ENCODE measurements around the gene RAB3B. TPM values are rescaled to one million over a fixed set of nuclear protein-coding genes. Genes with fewer than 3 reads are reported as not detected.

Gene RAB3B
- total and polyA plus RNA-seq, 7 donors, result under 0.01 to 0.04 TPM; not detected in 5

DNA sequence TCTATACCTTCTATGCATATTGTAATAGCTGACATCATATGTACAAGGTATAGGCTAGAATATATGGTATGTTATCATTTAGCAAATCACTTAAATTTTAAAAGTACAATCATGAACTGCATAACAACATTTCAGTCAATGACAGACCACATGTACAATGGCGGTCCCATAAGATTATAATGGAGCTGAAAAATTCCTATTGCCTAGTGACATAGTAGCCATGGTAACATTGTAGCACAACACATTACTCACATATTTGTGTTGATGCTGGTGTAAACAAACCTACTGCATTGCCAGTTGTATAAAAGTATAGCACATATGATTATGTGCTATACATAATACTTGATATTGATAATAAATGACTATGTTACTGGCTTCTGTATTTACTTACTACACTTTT, 8.9 kb downstream of the RAB3B start:
- H3K4me1 ChIP-seq, result no peaks in the 10 kb centered on the region
- peaks cover 0 to 2% (median 0%) of the 10 kb centered on the region in 3 donors for H3K27me3 ChIP-seq (ENCODE audit: insufficient read depth in 3 of 3, low read length in 2 of 3)
- H3K4me3 ChIP-seq, result no peak overlapping the region
- intact Hi-C loops (cut with DNase I), result no loop called here
- H3K9me3 ChIP-seq, result no peaks in the 10 kb centered on the region
- no peak for ATAC-seq
- no peak for DNase-seq
- no peak overlapping the region for H3K27ac ChIP-seq
- 79 to 88% (median 79%) methylated on average over 1 of the region's 1 CpG for WGBS, 3 donors
- TF ChIP-seq, protein P1, sequence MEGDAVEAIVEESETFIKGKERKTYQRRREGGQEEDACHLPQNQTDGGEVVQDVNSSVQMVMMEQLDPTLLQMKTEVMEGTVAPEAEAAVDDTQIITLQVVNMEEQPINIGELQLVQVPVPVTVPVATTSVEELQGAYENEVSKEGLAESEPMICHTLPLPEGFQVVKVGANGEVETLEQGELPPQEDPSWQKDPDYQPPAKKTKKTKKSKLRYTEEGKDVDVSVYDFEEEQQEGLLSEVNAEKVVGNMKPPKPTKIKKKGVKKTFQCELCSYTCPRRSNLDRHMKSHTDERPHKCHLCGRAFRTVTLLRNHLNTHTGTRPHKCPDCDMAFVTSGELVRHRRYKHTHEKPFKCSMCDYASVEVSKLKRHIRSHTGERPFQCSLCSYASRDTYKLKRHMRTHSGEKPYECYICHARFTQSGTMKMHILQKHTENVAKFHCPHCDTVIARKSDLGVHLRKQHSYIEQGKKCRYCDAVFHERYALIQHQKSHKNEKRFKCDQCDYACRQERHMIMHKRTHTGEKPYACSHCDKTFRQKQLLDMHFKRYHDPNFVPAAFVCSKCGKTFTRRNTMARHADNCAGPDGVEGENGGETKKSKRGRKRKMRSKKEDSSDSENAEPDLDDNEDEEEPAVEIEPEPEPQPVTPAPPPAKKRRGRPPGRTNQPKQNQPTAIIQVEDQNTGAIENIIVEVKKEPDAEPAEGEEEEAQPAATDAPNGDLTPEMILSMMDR (IDR thresholded peaks at IDR 0.05), result no peak
- no peaks in the 10 kb centered on the region for H3K36me3 ChIP-seq (ENCODE audit: insufficient read depth in 1 of 2, low read depth in 1 of 2)

DNA sequence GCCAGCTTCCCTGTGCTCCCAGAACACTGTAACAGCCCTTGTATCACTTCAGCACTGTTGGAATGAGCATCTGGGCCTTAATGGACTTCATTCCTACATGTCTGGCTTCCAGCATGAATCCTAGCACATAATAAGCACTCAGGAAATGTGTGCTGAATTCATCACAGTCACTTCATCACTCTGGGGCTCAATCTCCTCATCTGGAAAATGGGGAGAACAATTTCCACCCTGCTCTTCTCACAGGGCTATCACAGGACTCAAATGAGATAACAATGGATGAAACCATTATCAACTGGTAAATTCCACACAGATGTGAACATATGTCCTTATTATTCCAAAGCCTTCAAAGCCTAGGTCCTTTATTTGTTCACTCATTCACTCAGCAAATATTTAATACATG, 12.4 kb downstream of the RAB3B start:
- TF ChIP-seq, protein P1 (IDR thresholded peaks at IDR 0.05), result no peak
- no peak overlapping the region for H3K27ac ChIP-seq
- no peaks in the 10 kb centered on the region for H3K36me3 ChIP-seq (ENCODE audit: insufficient read depth in 1 of 2, low read depth in 1 of 2)
- peaks cover 0 to 3% (median 0%) of the 10 kb centered on the region in 3 donors for H3K27me3 ChIP-seq (ENCODE audit: insufficient read depth in 3 of 3, low read length in 2 of 3)
- DNase-seq (no peak), ATAC-seq (no peak)
- intact Hi-C loops (cut with DNase I), result no loop called here
- H3K9me3 ChIP-seq, result no peaks in the 10 kb centered on the region
- H3K4me3 ChIP-seq, result no peak overlapping the region
- H3K4me1 ChIP-seq, result no peaks in the 10 kb centered on the region

DNA sequence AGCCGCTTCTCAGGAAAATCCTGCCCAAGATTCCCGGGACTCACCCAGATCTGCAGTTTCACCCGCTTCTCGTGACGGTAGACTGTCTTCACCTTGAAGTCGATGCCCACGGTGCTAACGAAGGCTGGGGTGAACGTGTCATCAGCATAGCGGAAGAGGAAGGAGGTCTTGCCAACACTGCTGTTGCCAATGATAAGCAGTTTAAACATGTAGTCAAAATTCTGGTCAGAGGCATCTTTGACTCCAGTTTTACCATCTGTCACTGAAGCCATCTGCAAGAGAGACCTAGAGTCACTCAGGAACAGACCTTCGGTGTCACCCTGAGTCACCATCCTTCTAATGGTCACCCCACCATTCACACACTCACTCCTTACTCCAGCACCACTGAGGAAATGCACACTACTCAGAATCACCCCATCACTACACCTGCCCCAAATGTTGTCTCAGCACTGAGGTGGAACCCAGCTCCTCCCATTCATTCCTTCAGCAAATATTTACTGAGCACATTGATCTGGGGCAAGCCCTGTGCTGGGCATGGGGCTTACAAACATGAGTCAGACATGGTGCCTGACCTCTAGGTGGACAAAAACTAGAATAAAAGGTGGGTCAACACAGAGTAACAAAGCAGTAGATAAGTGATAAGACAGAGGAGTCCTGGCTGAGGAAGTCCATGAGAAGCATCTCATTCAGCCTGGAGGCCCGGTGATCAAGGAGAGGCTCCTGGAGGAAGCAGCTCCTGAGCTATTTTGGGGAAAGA, 13.5 kb downstream of the RAB3B start:
- TF ChIP-seq, protein P1 (IDR thresholded peaks at IDR 0.05), result no peak
- Histone ChIP-seq H3K27ac (no peak overlapping the region), H3K36me3 (ENCODE audit: insufficient read depth in 1 of 2, low read depth in 1 of 2) (no peaks in the 10 kb centered on the region), H3K4me1 (no peaks in the 10 kb centered on the region), H3K4me3 (no peak overlapping the region), H3K9me3 (no peaks in the 10 kb centered on the region), H3K27me3 (ENCODE audit: insufficient read depth in 3 of 3, low read length in 2 of 3) (peaks cover 0 to 3% (median 0%) of the 10 kb centered on the region in 3 donors)
- no peak for DNase-seq
- intact Hi-C loops (cut with DNase I), result no loop called here
- WGBS, 3 donors, result 87 to 88% (median 87%) methylated on average over 12 of the region's 12 CpGs
- no peak for ATAC-seq

DNA sequence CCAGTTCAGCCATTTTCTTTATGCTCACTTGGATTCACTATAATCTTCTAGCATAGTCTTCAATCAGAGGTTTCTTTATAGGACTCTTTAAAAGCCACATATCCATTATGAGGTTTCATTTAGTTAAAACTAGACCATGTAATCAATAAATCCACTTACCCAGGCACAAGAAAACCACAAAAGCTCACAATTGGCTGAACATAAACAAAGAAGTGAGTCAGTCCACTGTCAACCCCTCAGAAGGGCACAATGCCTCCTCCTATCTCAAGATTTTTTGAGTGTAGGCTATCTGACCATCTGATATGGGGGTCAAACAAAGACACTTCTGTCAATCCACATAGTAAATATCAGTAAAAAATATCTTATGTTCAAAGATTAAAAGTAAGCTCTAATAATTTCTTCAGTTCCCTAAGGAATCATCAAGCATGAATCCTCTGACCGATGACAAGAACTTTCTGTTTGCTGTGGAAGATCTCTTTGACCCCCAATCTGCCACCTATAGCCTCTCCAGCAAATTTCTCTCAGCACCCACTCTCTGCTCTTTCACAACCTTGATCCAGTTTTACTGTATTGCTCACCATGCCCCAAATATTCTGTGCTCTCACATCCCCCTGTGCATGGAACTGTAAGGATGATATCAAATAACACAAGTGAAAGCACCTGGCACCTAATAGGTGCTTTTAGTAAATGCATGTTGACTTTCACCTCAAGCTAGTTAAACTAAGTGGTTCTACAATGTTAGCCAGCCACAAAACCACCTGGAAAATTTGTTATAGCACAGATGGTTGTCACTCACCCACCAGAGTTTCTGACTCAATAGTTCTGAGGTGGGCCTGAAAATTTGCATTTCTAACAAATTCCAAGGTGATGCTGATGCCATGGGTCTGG, 16.7 kb downstream of the RAB3B start:
- TF ChIP-seq, protein P1 (IDR thresholded peaks at IDR 0.05), result no peak
- Histone ChIP-seq H3K36me3 (ENCODE audit: insufficient read depth in 1 of 2, low read depth in 1 of 2) (no peaks in the 10 kb centered on the region), H3K27me3 (ENCODE audit: insufficient read depth in 3 of 3, low read length in 2 of 3) (peaks cover 0 to 3% (median 0%) of the 10 kb centered on the region in 3 donors), H3K27ac (no peak overlapping the region), H3K4me1 (no peaks in the 10 kb centered on the region), H3K9me3 (no peaks in the 10 kb centered on the region), H3K4me3 (no peak overlapping the region)
- no peak for DNase-seq
- no peak for ATAC-seq
- intact Hi-C loops (cut with DNase I), result no loop called here
- 81 to 85% (median 85%) methylated on average over 1 of the region's 1 CpG for WGBS, 3 donors
